BLaER1 treated with 17β-estradiol and CSF1 and Interleukin-3, amounts not matched to agents 10 nM and 100 nM (cell line): ENCODE measurements around the gene ACTR1A.

ENCODE experiments used
- H3K27ac ChIP-seq, 11 experiments: shearing (Covaris generic); formaldehyde crosslinking; 2 replicates each; pipeline ENCODE4 v1.8.1; 2022
- H3K27me3 ChIP-seq, 11 experiments: shearing (Covaris generic); formaldehyde crosslinking; 2 replicates each; pipeline ENCODE4 v1.8.1; 2022
- H3K36me3 ChIP-seq, 11 experiments: shearing (Covaris generic); formaldehyde crosslinking; 2 replicates each; pipeline ENCODE4 v1.8.1; 2022
- H3K4me1 ChIP-seq, 10 experiments: shearing (Covaris generic); formaldehyde crosslinking; 2 replicates each; pipeline ENCODE4 v1.8.1; 2022
- H3K4me2 ChIP-seq, 11 experiments: shearing (Covaris generic); formaldehyde crosslinking; 2 replicates each; pipeline ENCODE4 v1.8.1; 2022
- H3K4me3 ChIP-seq, 10 experiments: shearing (Covaris generic); formaldehyde crosslinking; 2 replicates each; pipeline ENCODE4 v1.8.1; 2022
- H3K9ac ChIP-seq, 11 experiments: shearing (Covaris generic); formaldehyde crosslinking; 2 replicates each; pipeline ENCODE4 v1.8.1; 2022
- H3K9me3 ChIP-seq, 11 experiments: shearing (Covaris generic); formaldehyde crosslinking; replicated peaks in 1 of 11; 2 replicates each; pipeline ENCODE4 v1.8.1; 2022
- H4K20me1 ChIP-seq, 11 experiments: shearing (Covaris generic); formaldehyde crosslinking; 2 replicates each; pipeline ENCODE4 v1.8.1; 2022
- Cebpa-rat ChIP-seq, 11 experiments: shearing (Covaris generic); IDR thresholded peaks; 2 replicates each; pipeline ENCODE4 v1.8.1; 2022

ACTR1A gene

DNA sequence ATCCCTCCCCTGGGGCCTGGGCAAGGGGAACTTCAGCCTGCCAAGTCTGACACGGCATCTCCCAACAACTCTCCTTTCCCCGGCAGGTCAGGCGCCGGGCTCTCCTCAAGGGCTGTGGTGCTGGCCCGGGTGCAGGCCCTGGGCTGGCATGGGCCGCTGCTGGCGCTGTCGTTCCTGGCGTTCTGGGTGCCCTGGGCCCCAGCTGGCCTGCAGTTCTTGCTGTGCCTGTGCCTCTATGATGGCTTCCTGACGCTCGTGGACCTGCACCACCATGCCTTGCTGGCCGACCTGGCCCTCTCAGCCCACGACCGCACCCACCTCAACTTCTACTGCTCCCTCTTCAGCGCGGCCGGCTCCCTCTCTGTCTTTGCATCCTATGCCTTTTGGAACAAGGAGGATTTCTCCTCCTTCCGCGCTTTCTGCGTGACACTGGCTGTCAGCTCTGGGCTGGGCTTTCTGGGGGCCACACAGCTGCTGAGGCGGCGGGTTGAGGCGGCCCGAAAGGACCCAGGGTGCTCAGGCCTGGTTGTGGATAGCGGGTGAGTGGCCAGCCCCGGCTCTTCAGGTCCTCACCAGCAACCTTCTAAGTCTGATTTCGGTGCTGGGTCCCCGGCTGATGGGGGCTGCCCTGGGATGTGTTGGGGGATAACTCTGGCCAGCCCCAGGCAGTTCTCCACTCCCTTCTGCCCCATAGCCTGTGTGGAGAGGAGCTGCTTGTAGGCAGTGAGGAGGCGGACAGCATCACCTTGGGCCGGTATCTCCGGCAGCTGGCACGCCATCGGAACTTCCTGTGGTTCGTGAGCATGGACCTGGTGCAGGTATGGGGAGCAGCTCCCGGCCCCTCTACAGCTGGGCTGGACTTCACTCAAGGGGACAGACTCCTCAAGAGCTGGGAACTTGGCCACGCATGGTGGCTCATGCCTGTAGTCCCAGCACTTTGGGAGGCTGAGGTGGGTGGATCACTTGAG lies 31.6 kb downstream of the ACTR1A start:
- Histone ChIP-seq H3K4me2 (peak overlapping the region in 7 of 11 experiments; percentile 55 to 80 (median 73); a peak in 11 of 22 replicates), H4K20me1 (no peaks in the 10 kb centered on the region; a peak in 1 of 22 replicates), H3K9ac (peak overlapping the region in 6 of 11 experiments; percentile 23 to 62 (median 48); a peak in 6 of 22 replicates), H3K27ac (peak overlapping the region in 8 of 11 experiments; percentile 59 to 82 (median 78); a peak in 16 of 22 replicates), H3K27me3 (no peaks in the 10 kb centered on the region), H3K9me3 (no peaks in the 10 kb centered on the region), H3K4me3 (no peak overlapping the region), H3K4me1 (peaks cover 7 to 48% (median 37%) of the 10 kb centered on the region in 10 experiments; a peak in 19 of 20 replicates), H3K36me3 (peaks cover 15 to 74% (median 57%) of the 10 kb centered on the region in 11 experiments; a peak in 21 of 22 replicates)
- TF ChIP-seq Cebpa-rat (IDR thresholded peaks at IDR 0.05) = no peak

DNA sequence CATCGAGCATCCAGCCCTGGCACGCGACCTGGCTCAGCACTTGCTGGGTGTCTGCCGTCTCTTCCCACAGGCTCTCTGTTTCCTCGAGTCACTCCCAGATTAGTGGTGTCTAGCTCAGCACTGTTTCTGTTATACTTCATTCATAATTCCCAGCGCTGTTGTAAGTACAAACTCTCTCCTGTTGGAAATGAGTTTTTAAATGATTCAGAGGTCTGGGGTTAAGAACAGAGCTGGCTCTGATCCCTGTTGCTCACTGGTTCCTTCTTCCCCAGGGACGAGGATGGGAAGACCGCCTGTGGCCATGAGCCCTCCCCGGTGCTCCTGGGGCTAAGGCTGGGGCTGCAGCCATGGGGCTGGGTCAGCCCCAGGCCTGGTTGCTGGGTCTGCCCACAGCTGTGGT lies 33.8 kb downstream of the ACTR1A start:
- H3K4me2 ChIP-seq = peak overlapping the region; percentile 21 to 80 (median 65); a peak in 20 of 22 replicates

DNA sequence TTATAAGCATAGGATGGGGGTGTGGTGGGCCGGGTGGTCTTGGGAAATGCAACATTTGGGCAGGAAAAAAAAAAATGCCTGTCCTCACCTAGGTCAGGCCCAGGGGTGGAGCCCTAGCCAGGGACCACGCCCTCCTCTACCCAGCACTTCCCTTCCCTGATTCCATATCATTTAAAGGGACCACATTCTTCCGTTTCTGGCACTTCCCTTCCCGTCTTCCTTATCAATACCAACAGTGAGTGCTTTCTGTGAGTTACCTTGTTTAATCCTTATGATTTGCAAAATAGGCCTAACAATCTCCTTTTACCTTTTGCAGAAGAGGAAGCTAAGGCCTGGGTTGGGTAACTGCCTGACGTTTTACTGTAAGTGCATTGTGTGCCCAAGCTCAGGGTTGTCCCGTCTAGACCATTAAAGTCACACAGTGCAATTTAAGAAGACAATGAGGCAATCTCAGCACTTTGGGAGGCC lies 34.5 kb downstream of the ACTR1A start:
- H4K20me1 ChIP-seq = no peaks in the 10 kb centered on the region
- peaks cover 18 to 61% (median 50%) of the 10 kb centered on the region in 10 experiments for H3K4me1 ChIP-seq
- H3K4me2 ChIP-seq = peak overlapping the region in 8 of 11 experiments; percentile 55 to 80 (median 70); a peak in 14 of 22 replicates
- peaks cover 8 to 48% (median 38%) of the 10 kb centered on the region in 11 experiments; a peak in 20 of 22 replicates for H3K36me3 ChIP-seq
- H3K9me3 ChIP-seq = no peaks in the 10 kb centered on the region
- H3K27me3 ChIP-seq = no peaks in the 10 kb centered on the region
- peak overlapping the region in 10 of 11 experiments; percentile 0 to 82 (median 76); a peak in 15 of 22 replicates for H3K27ac ChIP-seq
- no peak for TF ChIP-seq Cebpa-rat (IDR thresholded peaks at IDR 0.05)
- H3K4me3 ChIP-seq = no peak overlapping the region
- peak overlapping the region in 2 of 11 experiments; percentile 45 to 62; a peak in 5 of 22 replicates for H3K9ac ChIP-seq

More for the DNA sequence above, 33.8 kb downstream of the ACTR1A start:
- Histone ChIP-seq H3K4me3 (no peak overlapping the region), H3K27me3 (no peaks in the 10 kb centered on the region), H3K9ac (peak overlapping the region in 8 of 11 experiments; percentile 45 to 72 (median 60); a peak in 14 of 22 replicates), H3K4me1 (peaks cover 11 to 54% (median 43%) of the 10 kb centered on the region in 10 experiments), H3K27ac (peak overlapping the region in 10 of 11 experiments; percentile 36 to 82 (median 76); a peak in 20 of 22 replicates), H3K36me3 (peaks cover 8 to 55% (median 43%) of the 10 kb centered on the region in 11 experiments; a peak in 21 of 22 replicates), H4K20me1 (no peaks in the 10 kb centered on the region), H3K9me3 (no peaks in the 10 kb centered on the region)
- no peak for TF ChIP-seq Cebpa-rat (IDR thresholded peaks at IDR 0.05)

DNA sequence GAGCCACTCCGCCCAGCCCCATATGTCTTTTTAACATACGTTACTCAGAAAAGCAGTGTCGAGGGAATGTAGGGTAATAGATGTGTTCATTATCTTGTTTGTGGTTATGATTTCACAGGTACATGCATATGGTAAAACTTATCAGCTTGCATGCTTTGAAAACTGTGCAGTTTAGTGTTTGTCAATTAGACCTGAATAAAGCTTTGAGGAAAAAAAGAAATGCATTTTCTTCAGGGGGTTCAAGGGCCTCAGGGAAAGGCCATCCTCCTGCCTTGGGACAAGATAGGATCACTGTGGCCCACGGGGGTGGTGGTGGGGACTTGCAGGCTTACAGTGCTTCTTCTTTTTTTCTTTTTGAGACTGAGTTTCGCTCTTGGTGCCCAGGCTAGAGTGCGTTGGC lies 35.2 kb downstream of the ACTR1A start:
- H3K9ac ChIP-seq = peak overlapping the region in 1 of 11 experiments; percentile 30; a peak in 1 of 22 replicates
- H3K27me3 ChIP-seq = no peaks in the 10 kb centered on the region
- H3K27ac ChIP-seq = peak overlapping the region in 4 of 11 experiments; percentile 14 to 79 (median 51); a peak in 5 of 22 replicates
- no peak overlapping the region for H3K4me3 ChIP-seq
- H3K9me3 ChIP-seq = no peaks in the 10 kb centered on the region
- peaks cover 25 to 68% (median 57%) of the 10 kb centered on the region in 10 experiments for H3K4me1 ChIP-seq
- H3K36me3 ChIP-seq = peaks cover 8 to 41% (median 31%) of the 10 kb centered on the region in 11 experiments; a peak in 20 of 22 replicates
- peak overlapping the region in 6 of 11 experiments; percentile 55 to 80 (median 66); a peak in 10 of 22 replicates for H3K4me2 ChIP-seq
- no peak for TF ChIP-seq Cebpa-rat (IDR thresholded peaks at IDR 0.05)
- H4K20me1 ChIP-seq = no peaks in the 10 kb centered on the region

DNA sequence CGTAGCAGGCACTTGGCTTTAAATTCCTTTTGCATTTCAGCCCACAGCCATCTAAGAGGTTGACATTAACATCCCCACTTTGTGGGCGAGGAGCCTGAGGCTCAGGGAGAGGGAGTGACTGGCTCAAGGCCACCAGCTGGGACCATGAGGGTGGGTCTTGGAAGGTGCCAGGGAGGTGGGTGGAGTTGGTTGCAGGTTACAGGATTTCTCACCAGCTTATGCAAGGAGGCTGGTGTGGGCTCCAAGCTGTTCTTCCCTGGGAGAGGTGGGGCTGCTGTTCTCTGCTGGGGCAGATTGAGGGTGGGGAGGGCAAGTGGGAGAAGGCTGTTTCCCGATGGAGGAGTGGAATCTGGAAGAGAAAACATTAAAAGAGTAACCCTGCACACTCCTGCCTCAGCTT lies 37.0 kb downstream of the ACTR1A start:
- Histone ChIP-seq H3K4me1 (peaks cover 40 to 79% (median 69%) of the 10 kb centered on the region in 10 experiments), H4K20me1 (no peaks in the 10 kb centered on the region; a peak in 1 of 22 replicates), H3K36me3 (peaks cover 0 to 23% (median 12%) of the 10 kb centered on the region in 11 experiments; a peak in 16 of 22 replicates), H3K4me3 (no peak overlapping the region), H3K9ac (no peak overlapping the region), H3K4me2 (no peak overlapping the region), H3K27me3 (no peaks in the 10 kb centered on the region), H3K9me3 (no peaks in the 10 kb centered on the region), H3K27ac (no peak overlapping the region)
- TF ChIP-seq Cebpa-rat (IDR thresholded peaks at IDR 0.05) = no peak

DNA sequence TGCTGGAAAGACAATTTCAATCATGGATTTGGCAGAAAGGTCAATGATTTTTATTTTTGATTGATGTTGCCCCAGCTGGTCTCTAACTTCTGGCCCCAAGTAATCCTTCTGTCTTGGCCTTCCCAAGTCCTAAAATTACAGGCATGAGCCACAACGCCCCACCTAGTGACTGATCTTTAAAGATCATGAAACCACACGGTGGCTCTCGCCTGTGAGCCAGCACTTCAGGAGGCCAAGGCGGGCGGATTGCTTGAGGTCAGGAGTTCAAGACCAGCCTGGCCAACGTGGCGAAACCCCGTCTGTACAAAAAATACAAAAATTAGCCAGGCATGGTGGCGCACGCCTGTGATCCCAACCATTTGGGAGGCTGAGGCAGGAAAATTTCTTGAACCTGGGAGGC lies 38.5 kb downstream of the ACTR1A start:
- Histone ChIP-seq H3K9ac (0 out of 22 replicates have a peak overlapping the region, but pooled peaks of 1 of the 11 experiments have one; percentile 84), H3K4me1 (peaks cover 37 to 65% (median 56%) of the 10 kb centered on the region in 10 experiments), H3K36me3 (peaks cover 0 to 11% (median 4%) of the 10 kb centered on the region in 11 experiments; a peak in 7 of 22 replicates), H4K20me1 (no peaks in the 10 kb centered on the region; a peak in 1 of 22 replicates), H3K9me3 (no peaks in the 10 kb centered on the region), H3K27me3 (no peaks in the 10 kb centered on the region), H3K4me2 (peak overlapping the region; percentile 93 to 99 (median 96); a peak in 15 of 22 replicates), H3K27ac (peak overlapping the region in 1 of 11 experiments; percentile 53; a peak in 2 of 22 replicates), H3K4me3 (no peak overlapping the region)
- TF ChIP-seq Cebpa-rat (IDR thresholded peaks at IDR 0.05) = no peak

DNA sequence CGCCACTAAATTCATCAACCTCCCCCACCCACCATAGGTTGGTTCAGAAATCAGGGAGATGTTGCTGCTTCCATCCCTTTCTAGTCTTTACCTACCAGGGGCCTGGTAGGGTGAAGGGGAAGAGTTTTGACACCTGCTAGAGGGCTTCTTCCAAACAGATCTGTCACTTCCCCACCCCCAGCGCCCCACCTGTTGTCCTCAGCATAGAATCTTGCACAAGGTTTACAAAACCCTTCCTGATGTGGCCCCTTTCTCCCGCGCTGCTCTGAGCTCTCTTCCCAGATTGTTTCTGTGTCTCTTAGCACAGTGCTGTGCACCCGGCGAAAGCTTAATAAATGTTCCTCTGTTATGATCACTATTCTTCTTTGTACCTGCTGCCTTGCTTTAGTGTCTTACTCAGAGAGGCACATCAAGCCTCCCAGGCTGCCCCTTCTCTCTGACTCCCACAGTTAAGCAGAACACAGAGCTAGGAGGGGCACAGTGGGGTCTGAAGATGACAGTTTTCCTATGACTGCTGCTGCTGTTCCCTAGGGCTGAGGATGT lies 39.9 kb downstream of the ACTR1A start:
- no peaks in the 10 kb centered on the region; a peak in 1 of 22 replicates for H4K20me1 ChIP-seq
- H3K9me3 ChIP-seq = no peaks in the 10 kb centered on the region
- H3K27me3 ChIP-seq = no peaks in the 10 kb centered on the region
- no peak for TF ChIP-seq Cebpa-rat (IDR thresholded peaks at IDR 0.05)
- peaks cover 35 to 51% (median 42%) of the 10 kb centered on the region in 10 experiments for H3K4me1 ChIP-seq
- H3K4me3 ChIP-seq = peak overlapping the region; percentile 4 to 88 (median 74); a peak in 13 of 20 replicates
- H3K36me3 ChIP-seq = peaks cover 0 to 11% (median 2%) of the 10 kb centered on the region in 11 experiments; a peak in 5 of 22 replicates
- H3K4me2 ChIP-seq = peak overlapping the region; percentile 93 to 99 (median 96)
- peak overlapping the region; percentile 33 to 84 (median 78); a peak in 18 of 22 replicates for H3K9ac ChIP-seq
- H3K27ac ChIP-seq = peak overlapping the region in 6 of 11 experiments; percentile 37 to 62 (median 48); a peak in 6 of 22 replicates
